ENCODE data around the gene SND1.
A peak's percentile ranks its signal among the peaks of the same experiment; 100 is the strongest.

DNA sequence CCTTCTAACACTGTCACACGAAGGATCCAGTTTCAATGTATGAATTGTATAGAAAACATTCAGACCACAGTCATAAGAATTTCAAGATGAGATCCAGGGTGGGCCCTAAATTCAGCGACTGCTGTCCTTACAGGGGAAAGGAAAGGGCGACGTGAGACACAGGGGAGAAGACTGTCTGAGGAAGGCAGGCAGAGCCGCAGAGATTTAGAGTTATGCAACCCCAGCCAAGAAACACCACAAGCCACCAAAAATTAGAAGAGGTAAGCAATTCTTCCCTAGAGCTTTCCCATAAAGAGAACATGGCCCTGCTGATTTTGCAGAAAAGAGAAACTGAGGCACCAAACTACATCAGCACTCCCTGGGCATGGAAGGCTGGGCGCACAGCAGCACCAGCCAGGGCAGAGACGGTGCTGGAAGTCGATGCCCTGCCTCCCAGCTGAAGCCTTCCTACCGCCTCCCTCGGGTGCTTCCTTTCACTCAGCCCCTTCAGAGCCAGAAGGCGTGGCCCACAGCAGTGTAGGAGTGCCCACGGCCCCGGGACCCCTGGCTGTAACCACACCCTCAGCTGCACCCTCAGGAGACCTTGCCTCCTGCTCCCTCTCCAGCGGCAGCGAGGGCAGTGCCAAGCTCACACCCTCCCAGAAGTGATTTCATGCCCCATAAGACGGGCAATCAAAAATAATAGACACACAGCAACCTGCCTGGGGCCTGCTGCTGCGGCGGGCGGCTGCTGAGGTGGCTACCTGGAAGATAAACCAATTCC is 460.2 kb downstream of the SND1 start:
- TF ChIP-seq, protein P1, sequence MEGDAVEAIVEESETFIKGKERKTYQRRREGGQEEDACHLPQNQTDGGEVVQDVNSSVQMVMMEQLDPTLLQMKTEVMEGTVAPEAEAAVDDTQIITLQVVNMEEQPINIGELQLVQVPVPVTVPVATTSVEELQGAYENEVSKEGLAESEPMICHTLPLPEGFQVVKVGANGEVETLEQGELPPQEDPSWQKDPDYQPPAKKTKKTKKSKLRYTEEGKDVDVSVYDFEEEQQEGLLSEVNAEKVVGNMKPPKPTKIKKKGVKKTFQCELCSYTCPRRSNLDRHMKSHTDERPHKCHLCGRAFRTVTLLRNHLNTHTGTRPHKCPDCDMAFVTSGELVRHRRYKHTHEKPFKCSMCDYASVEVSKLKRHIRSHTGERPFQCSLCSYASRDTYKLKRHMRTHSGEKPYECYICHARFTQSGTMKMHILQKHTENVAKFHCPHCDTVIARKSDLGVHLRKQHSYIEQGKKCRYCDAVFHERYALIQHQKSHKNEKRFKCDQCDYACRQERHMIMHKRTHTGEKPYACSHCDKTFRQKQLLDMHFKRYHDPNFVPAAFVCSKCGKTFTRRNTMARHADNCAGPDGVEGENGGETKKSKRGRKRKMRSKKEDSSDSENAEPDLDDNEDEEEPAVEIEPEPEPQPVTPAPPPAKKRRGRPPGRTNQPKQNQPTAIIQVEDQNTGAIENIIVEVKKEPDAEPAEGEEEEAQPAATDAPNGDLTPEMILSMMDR (IDR thresholded peaks at IDR 0.05 in 8 of 11, conservative IDR thresholded peaks at IDR 0.05 in 3 of 11), result no peak
- no peak for TF ChIP-seq POLR2A (IDR thresholded peaks at IDR 0.05)
- TF ChIP-seq POLR2AphosphoS5 (IDR thresholded peaks at IDR 0.05), result peak in 2 of 3 donors; percentile 21 to 47
